ENCODE results near the gene MTCH1. TPM values are rescaled to one million over a fixed set of nuclear protein-coding genes. Genes with fewer than 3 reads are reported as not detected.

The MTCH1 gene
- total and polyA plus RNA-seq, 9 of the 15 experiments (the other 6 are each of a cell fraction or from before 2014, with no cell fraction given): 7.9 to 161 (median 118) TPM

DNA sequence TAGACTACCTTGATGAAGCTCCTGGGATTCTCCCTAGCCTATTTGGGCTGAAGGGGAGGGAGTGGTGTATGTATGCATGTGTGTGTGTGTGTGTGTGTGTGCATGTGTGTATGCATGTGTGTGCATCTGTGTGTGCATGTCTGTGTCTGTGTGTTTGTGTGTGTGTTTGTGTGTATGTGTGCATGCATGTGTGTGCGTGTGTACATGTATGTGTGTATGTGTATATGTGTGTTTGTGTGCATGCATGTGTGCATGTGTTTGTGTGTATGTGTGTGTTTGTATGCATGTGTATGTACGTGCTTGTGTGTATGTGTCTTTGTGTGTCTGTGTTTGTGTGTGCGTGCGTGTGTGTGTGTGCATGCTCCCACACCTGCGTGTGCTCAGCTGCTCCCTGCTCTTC is 34.8 kb upstream of the MTCH1 start (continued):
- TF ChIP-seq RREB1 (CRISPR knock-in tag; IDR thresholded peaks at IDR 0.05) (no peak), HSF4 (CRISPR knock-in tag; IDR thresholded peaks at IDR 0.05; ENCODE audit: borderline replicate concordance) (no peak), THRB (CRISPR knock-in tag; conservative IDR thresholded peaks at IDR 0.05) (peak; percentile 73; the same call in 1 of the 2 replicates), BRD4 (IDR thresholded peaks at IDR 0.05) (no peak), ARHGAP35 (IDR thresholded peaks at IDR 0.05; ENCODE audit: partially characterized antibody) (peak; percentile 75), TEAD1 (CRISPR knock-in tag; IDR thresholded peaks at IDR 0.05) (no peak), NCOA6 (IDR thresholded peaks at IDR 0.05) (no peak), IRF1 (CRISPR knock-in tag; IDR thresholded peaks at IDR 0.05; ENCODE audit: borderline replicate concordance) (no peak), BCOR (IDR thresholded peaks at IDR 0.05) (peak; percentile 33; the same call in 1 of the 2 replicates), KDM1A (IDR thresholded peaks at IDR 0.05) (peak in 1 of 2 experiments; percentile 95; a peak in 2 of 4 replicates), NKRF (IDR thresholded peaks at IDR 0.05; ENCODE audit: borderline replicate concordance) (peak; percentile 53), PHF20 (IDR thresholded peaks at IDR 0.05; ENCODE audit: partially characterized antibody) (peak; percentile 79), SIX5 (IDR thresholded peaks at IDR 0.05; ENCODE audit: borderline replicate concordance in 1 of 2, insufficient read depth in 1 of 2, low read depth in 1 of 2, low read length in 2 of 2) (no peak), GATAD2A (IDR thresholded peaks at IDR 0.05) (0 out of 2 replicates have a peak, but pooled peaks have one; percentile 31), GABPB1 (CRISPR knock-in tag; IDR thresholded peaks at IDR 0.05) (no peak), TRIM24 (IDR thresholded peaks at IDR 0.05) (0 out of 4 replicates have a peak, but pooled peaks of 1 of the 2 experiments have one; percentile 20), ZBTB26 (CRISPR knock-in tag; IDR thresholded peaks at IDR 0.05) (peak; percentile 70; the same call in 1 of the 2 replicates), ELF4 (CRISPR knock-in tag; IDR thresholded peaks at IDR 0.05) (0 out of 2 replicates have a peak, but pooled peaks have one; percentile 24), NFRKB (IDR thresholded peaks at IDR 0.05; ENCODE audit: low read depth) (peak; percentile 59; the same call in 1 of the 2 replicates)
